Measurements from ENCODE around the gene DMD.

The DMD gene

GRCh38 chrX:32141841-32142240 lies 1069.5 kb downstream of the DMD start:
- no CpG with 5 or more reads among the region's 5 CpGs for WGBS (ENCODE audit: extremely low coverage, insufficient coverage, insufficient read length)
- no peaks in the 10 kb centered on the region for H3K27me3 ChIP-seq (ENCODE audit: insufficient read depth, low read length)
- no peak overlapping the region for H3K18ac ChIP-seq (ENCODE audit: low read length)
- no peaks in the 10 kb centered on the region for H3K79me1 ChIP-seq (ENCODE audit: low read length)
- no peak overlapping the region for H3K4me3 ChIP-seq (ENCODE audit: low read depth, low read length)
- no peak overlapping the region for H2BK120ac ChIP-seq (ENCODE audit: insufficient read depth, low read length, poor library complexity)
- no peak overlapping the region for H4K8ac ChIP-seq (ENCODE audit: low read depth, low read length)
- H3K14ac ChIP-seq (ENCODE audit: low read length) = no peak overlapping the region
- H2AFZ ChIP-seq (ENCODE audit: insufficient read depth, low read length, poor library complexity) = no peak overlapping the region
- H3K27ac ChIP-seq (ENCODE audit: low read depth, low read length) = no peak overlapping the region
- H3K79me2 ChIP-seq (ENCODE audit: control insufficient read depth, insufficient read depth, low read length, poor library complexity) = no peaks in the 10 kb centered on the region
- no peaks in the 10 kb centered on the region for H3K4me1 ChIP-seq (ENCODE audit: control insufficient read depth in 1 of 2, insufficient read depth in 2 of 2, low read length in 2 of 2)
- H2BK12ac ChIP-seq (ENCODE audit: low read length) = no peak overlapping the region
- no peak overlapping the region for H2AK5ac ChIP-seq (ENCODE audit: low read length)
- no peaks in the 10 kb centered on the region for H3K36me3 ChIP-seq (ENCODE audit: control insufficient read depth in 1 of 2, insufficient read depth in 2 of 2, low read length in 2 of 2)
- H3K4ac ChIP-seq (ENCODE audit: low read depth, low read length) = no peak overlapping the region
- no peak overlapping the region for H4K12ac ChIP-seq (ENCODE audit: low read depth, low read length)
- H3K9me3 ChIP-seq (ENCODE audit: insufficient read depth, low read depth, low read length) = no peaks in the 10 kb centered on the region
- no peak overlapping the region for H3K4me2 ChIP-seq (ENCODE audit: low read length)
- no peak overlapping the region for H3K23ac ChIP-seq (ENCODE audit: low read length)
- H2BK5ac ChIP-seq (ENCODE audit: low read depth, low read length, poor library complexity) = no peak overlapping the region
- no peak overlapping the region for H3K9ac ChIP-seq (ENCODE audit: low read length)
- no peak for DNase-seq
- H4K91ac ChIP-seq (ENCODE audit: low read depth, low read length) = no peak overlapping the region

GRCh38 chrX:32139476-32139875 lies 1071.9 kb downstream of the DMD start:
- Histone ChIP-seq H3K79me2 (ENCODE audit: control insufficient read depth, insufficient read depth, low read length, poor library complexity) (no peaks in the 10 kb centered on the region), H3K4me2 (ENCODE audit: low read length) (no peak overlapping the region), H2AK5ac (ENCODE audit: low read length) (no peak overlapping the region), H3K4me3 (ENCODE audit: low read depth, low read length) (no peak overlapping the region), H3K18ac (ENCODE audit: low read length) (no peak overlapping the region), H3K36me3 (ENCODE audit: control insufficient read depth in 1 of 2, insufficient read depth in 2 of 2, low read length in 2 of 2) (no peaks in the 10 kb centered on the region), H4K91ac (ENCODE audit: low read depth, low read length) (no peak overlapping the region), H2BK12ac (ENCODE audit: low read length) (no peak overlapping the region), H3K4ac (ENCODE audit: low read depth, low read length) (no peak overlapping the region), H2AFZ (ENCODE audit: insufficient read depth, low read length, poor library complexity) (no peak overlapping the region), H3K9ac (ENCODE audit: low read length) (no peak overlapping the region), H3K27ac (ENCODE audit: low read depth, low read length) (no peak overlapping the region), H3K79me1 (ENCODE audit: low read length) (no peaks in the 10 kb centered on the region), H3K4me1 (ENCODE audit: control insufficient read depth in 1 of 2, insufficient read depth in 2 of 2, low read length in 2 of 2) (no peaks in the 10 kb centered on the region), H2BK5ac (ENCODE audit: low read depth, low read length, poor library complexity) (no peak overlapping the region), H3K9me3 (ENCODE audit: insufficient read depth, low read depth, low read length) (no peaks in the 10 kb centered on the region), H4K8ac (ENCODE audit: low read depth, low read length) (no peak overlapping the region), H3K14ac (ENCODE audit: low read length) (no peak overlapping the region), H4K12ac (ENCODE audit: low read depth, low read length) (no peak overlapping the region), H2BK120ac (ENCODE audit: insufficient read depth, low read length, poor library complexity) (no peak overlapping the region), H3K23ac (ENCODE audit: low read length) (no peak overlapping the region), H3K27me3 (ENCODE audit: insufficient read depth, low read length) (no peaks in the 10 kb centered on the region)
- no peak for DNase-seq

DNA sequence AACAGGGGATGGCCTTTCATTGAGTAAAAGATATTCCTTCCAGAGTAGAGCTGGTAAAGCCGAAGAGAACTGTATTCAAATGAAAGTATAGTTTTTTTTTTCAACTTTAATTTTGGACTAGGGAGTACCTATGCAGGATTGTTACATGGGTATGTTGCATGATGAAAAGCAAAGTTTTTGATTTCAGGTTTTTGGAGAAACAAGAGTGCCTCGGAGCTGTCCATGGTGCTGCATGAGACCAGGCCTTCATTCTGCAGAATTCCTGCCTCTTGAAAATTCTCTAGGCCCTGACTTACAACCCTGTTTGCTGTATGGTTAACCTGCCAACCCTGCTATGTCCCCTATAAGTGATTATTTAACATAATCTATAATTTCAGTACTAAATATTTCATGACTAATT lies 1073.8 kb downstream of the DMD start:
- H3K23ac ChIP-seq (ENCODE audit: low read length) = no peak overlapping the region
- H2BK5ac ChIP-seq (ENCODE audit: low read depth, low read length, poor library complexity) = no peak overlapping the region
- no peaks in the 10 kb centered on the region for H3K4me1 ChIP-seq (ENCODE audit: control insufficient read depth in 1 of 2, insufficient read depth in 2 of 2, low read length in 2 of 2)
- no peak overlapping the region for H3K4ac ChIP-seq (ENCODE audit: low read depth, low read length)
- no peak overlapping the region for H3K4me2 ChIP-seq (ENCODE audit: low read length)
- no peak overlapping the region for H2BK12ac ChIP-seq (ENCODE audit: low read length)
- no peak overlapping the region for H3K14ac ChIP-seq (ENCODE audit: low read length)
- no peak overlapping the region for H4K12ac ChIP-seq (ENCODE audit: low read depth, low read length)
- no CpG with 5 or more reads among the region's 2 CpGs for WGBS (ENCODE audit: extremely low coverage, insufficient coverage, insufficient read length)
- peak in 1 of 2 donors; percentile 36 for DNase-seq
- H2BK120ac ChIP-seq (ENCODE audit: insufficient read depth, low read length, poor library complexity) = no peak overlapping the region
- H2AFZ ChIP-seq (ENCODE audit: insufficient read depth, low read length, poor library complexity) = no peak overlapping the region
- no peaks in the 10 kb centered on the region for H3K79me1 ChIP-seq (ENCODE audit: low read length)
- no peaks in the 10 kb centered on the region for H3K9me3 ChIP-seq (ENCODE audit: insufficient read depth, low read depth, low read length)
- H3K4me3 ChIP-seq (ENCODE audit: low read depth, low read length) = no peak overlapping the region
- no peak overlapping the region for H3K18ac ChIP-seq (ENCODE audit: low read length)
- no peak overlapping the region for H4K8ac ChIP-seq (ENCODE audit: low read depth, low read length)
- no peak overlapping the region for H3K27ac ChIP-seq (ENCODE audit: low read depth, low read length)
- no peaks in the 10 kb centered on the region for H3K27me3 ChIP-seq (ENCODE audit: insufficient read depth, low read length)
- H3K36me3 ChIP-seq (ENCODE audit: control insufficient read depth in 1 of 2, insufficient read depth in 2 of 2, low read length in 2 of 2) = no peaks in the 10 kb centered on the region
- no peak overlapping the region for H3K9ac ChIP-seq (ENCODE audit: low read length)
- no peak overlapping the region for H4K91ac ChIP-seq (ENCODE audit: low read depth, low read length)
- H2AK5ac ChIP-seq (ENCODE audit: low read length) = no peak overlapping the region
- no peaks in the 10 kb centered on the region for H3K79me2 ChIP-seq (ENCODE audit: control insufficient read depth, insufficient read depth, low read length, poor library complexity)

DNA sequence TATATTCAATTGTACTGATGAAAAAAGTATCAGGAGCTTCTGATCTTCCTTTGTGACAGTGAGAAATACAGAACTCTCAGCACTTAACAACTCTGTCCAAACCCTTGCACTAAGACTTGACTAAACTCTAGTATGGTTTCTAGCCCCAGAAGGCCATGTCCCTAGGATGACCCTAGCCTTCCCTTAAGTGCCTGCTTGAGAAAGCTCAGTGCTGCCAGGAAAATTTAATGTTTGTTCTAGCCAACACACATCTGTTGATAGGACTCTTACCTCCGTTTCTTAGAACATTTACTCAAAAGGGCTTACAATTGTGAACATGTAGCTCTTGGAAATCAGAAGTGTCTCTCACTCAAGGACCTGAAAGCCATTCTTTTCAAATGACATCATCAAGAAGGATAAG lies 1084.4 kb downstream of the DMD start:
- no peaks in the 10 kb centered on the region for H3K9me3 ChIP-seq (ENCODE audit: insufficient read depth, low read depth, low read length)
- H2BK120ac ChIP-seq (ENCODE audit: insufficient read depth, low read length, poor library complexity) = no peak overlapping the region
- no peaks in the 10 kb centered on the region for H3K36me3 ChIP-seq (ENCODE audit: control insufficient read depth in 1 of 2, insufficient read depth in 2 of 2, low read length in 2 of 2)
- H3K14ac ChIP-seq (ENCODE audit: low read length) = no peak overlapping the region
- H2AK5ac ChIP-seq (ENCODE audit: low read length) = no peak overlapping the region
- H3K23ac ChIP-seq (ENCODE audit: low read length) = no peak overlapping the region
- no peak overlapping the region for H2AFZ ChIP-seq (ENCODE audit: insufficient read depth, low read length, poor library complexity)
- no peaks in the 10 kb centered on the region for H3K79me1 ChIP-seq (ENCODE audit: low read length)
- no CpG with 5 or more reads among the region's 1 CpG for WGBS (ENCODE audit: extremely low coverage, insufficient coverage, insufficient read length)
- no peak overlapping the region for H4K91ac ChIP-seq (ENCODE audit: low read depth, low read length)
- no peak overlapping the region for H2BK5ac ChIP-seq (ENCODE audit: low read depth, low read length, poor library complexity)
- H3K79me2 ChIP-seq (ENCODE audit: control insufficient read depth, insufficient read depth, low read length, poor library complexity) = no peaks in the 10 kb centered on the region
- H3K4ac ChIP-seq (ENCODE audit: low read depth, low read length) = no peak overlapping the region
- H4K12ac ChIP-seq (ENCODE audit: low read depth, low read length) = no peak overlapping the region
- H3K4me2 ChIP-seq (ENCODE audit: low read length) = no peak overlapping the region
- no peak overlapping the region for H3K27ac ChIP-seq (ENCODE audit: low read depth, low read length)
- H3K4me1 ChIP-seq (ENCODE audit: control insufficient read depth in 1 of 2, insufficient read depth in 2 of 2, low read length in 2 of 2) = no peaks in the 10 kb centered on the region
- no peak for DNase-seq
- no peak overlapping the region for H4K8ac ChIP-seq (ENCODE audit: low read depth, low read length)
- H3K27me3 ChIP-seq (ENCODE audit: insufficient read depth, low read length) = no peaks in the 10 kb centered on the region
- no peak overlapping the region for H3K4me3 ChIP-seq (ENCODE audit: low read depth, low read length)
- no peak overlapping the region for H3K9ac ChIP-seq (ENCODE audit: low read length)
- H3K18ac ChIP-seq (ENCODE audit: low read length) = no peak overlapping the region
- no peak overlapping the region for H2BK12ac ChIP-seq (ENCODE audit: low read length)

DNA sequence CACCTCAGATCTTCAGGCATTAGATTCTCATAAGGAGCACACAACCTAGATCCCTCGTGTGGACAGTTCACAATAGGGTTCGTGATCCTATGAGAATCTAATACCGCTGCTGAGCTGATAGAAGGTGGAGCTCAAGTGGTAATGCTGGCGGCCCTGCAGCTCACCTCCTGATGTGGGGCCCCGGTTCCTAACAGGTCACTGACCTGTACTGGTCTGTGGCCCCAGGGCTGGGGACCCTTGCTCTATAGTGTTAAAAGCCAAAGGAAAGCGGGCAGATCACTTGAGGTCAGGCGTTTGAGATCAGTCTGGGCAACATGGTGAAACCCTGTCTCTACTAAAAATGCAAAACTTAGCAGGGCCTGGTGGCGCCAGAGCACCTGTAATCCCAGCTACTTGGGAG lies 1092.5 kb downstream of the DMD start:
- H3K27ac ChIP-seq (ENCODE audit: low read depth, low read length) = no peak overlapping the region
- no peak overlapping the region for H2BK120ac ChIP-seq (ENCODE audit: insufficient read depth, low read length, poor library complexity)
- H3K4me3 ChIP-seq (ENCODE audit: low read depth, low read length) = no peak overlapping the region
- H3K79me1 ChIP-seq (ENCODE audit: low read length) = no peaks in the 10 kb centered on the region
- H2BK5ac ChIP-seq (ENCODE audit: low read depth, low read length, poor library complexity) = no peak overlapping the region
- no peak overlapping the region for H2AFZ ChIP-seq (ENCODE audit: insufficient read depth, low read length, poor library complexity)
- H4K12ac ChIP-seq (ENCODE audit: low read depth, low read length) = no peak overlapping the region
- DNase-seq = no peak
- H3K4me1 ChIP-seq (ENCODE audit: control insufficient read depth in 1 of 2, insufficient read depth in 2 of 2, low read length in 2 of 2) = no peaks in the 10 kb centered on the region
- H3K18ac ChIP-seq (ENCODE audit: low read length) = no peak overlapping the region
- no peaks in the 10 kb centered on the region for H3K79me2 ChIP-seq (ENCODE audit: control insufficient read depth, insufficient read depth, low read length, poor library complexity)
- no peak overlapping the region for H3K9ac ChIP-seq (ENCODE audit: low read length)
- no peak overlapping the region for H3K4ac ChIP-seq (ENCODE audit: low read depth, low read length)
- H3K23ac ChIP-seq (ENCODE audit: low read length) = no peak overlapping the region
- H3K27me3 ChIP-seq (ENCODE audit: insufficient read depth, low read length) = no peaks in the 10 kb centered on the region
- no peaks in the 10 kb centered on the region for H3K36me3 ChIP-seq (ENCODE audit: control insufficient read depth in 1 of 2, insufficient read depth in 2 of 2, low read length in 2 of 2)
- no CpG with 5 or more reads among the region's 8 CpGs for WGBS (ENCODE audit: extremely low coverage, insufficient coverage, insufficient read length)
- no peak overlapping the region for H3K4me2 ChIP-seq (ENCODE audit: low read length)
- H4K8ac ChIP-seq (ENCODE audit: low read depth, low read length) = no peak overlapping the region
- no peak overlapping the region for H3K14ac ChIP-seq (ENCODE audit: low read length)
- H2BK12ac ChIP-seq (ENCODE audit: low read length) = no peak overlapping the region
- H4K91ac ChIP-seq (ENCODE audit: low read depth, low read length) = no peak overlapping the region
- H2AK5ac ChIP-seq (ENCODE audit: low read length) = no peak overlapping the region
- no peaks in the 10 kb centered on the region for H3K9me3 ChIP-seq (ENCODE audit: insufficient read depth, low read depth, low read length)

Data from trophoblast cell (in vitro differentiated cells and primary cell).